Urinary bladder (tissue), 4 donors: Measurements from ENCODE around the gene CLCA2. TPM values are rescaled to one million over a fixed set of nuclear protein-coding genes. Genes with fewer than 3 reads are reported as not detected.

Experiments used
- DNase-seq: peaks from one replicate; pipeline ENCODE4 v3.0.0-alpha.2; 2015; ENCODE audit errors: extremely low spot score
- H3K27ac ChIP-seq: one replicate; pipeline ENCODE4 v1.5.1; 2013; ENCODE audit warnings: low read depth, mild to moderate bottlenecking, moderate library complexity
- H3K36me3 ChIP-seq: one replicate; pipeline ENCODE4 v1.6.1; 2013; ENCODE audit warnings: mild to moderate bottlenecking, moderate library complexity; ENCODE audit not compliant: insufficient read depth
- H3K4me1 ChIP-seq: one replicate; pipeline ENCODE4 v1.6.1; 2013; ENCODE audit warnings: mild to moderate bottlenecking, moderate library complexity; ENCODE audit not compliant: insufficient read depth
- H3K4me3 ChIP-seq: one replicate; pipeline ENCODE4 v1.5.1; 2013; ENCODE audit warnings: low read depth, low read length
- WGBS: extraction: QIAGEN DNeasy Blood & Tissue Kit; methylation state at CpG from one replicate; pipeline ENCODE4 v1.1.7; 2013; 5-methylcytosine and 5-hydroxymethylcytosine counted together
- polyA plus RNA-seq: library from polyadenylated mRNA; stranded (reverse); fragments of 200-250 nt; gene quantifications from one replicate; pipeline ENCODE4 v1.2.3, GENCODE V29; 2013
- total RNA-seq: library from RNA; depleted of rRNA; stranded (reverse); fragments of >200 nt; gene quantifications from one replicate; pipeline ENCODE4 v1.2.3, GENCODE V29; 2014
- donor health status: healthy with polysubstance abuse.
- donor health status: healthy.

CLCA2 gene
- total RNA-seq (5.0 TPM), polyA plus RNA-seq (0.65 TPM)

- H3K4me3 ChIP-seq = no peak within 1 kb of the TSS
- H3K27ac ChIP-seq = no peak within 1 kb of the TSS
- H3K36me3 ChIP-seq = no peaks in the 10 kb centered on the region
- H3K4me1 ChIP-seq = peaks cover 1% of the 10 kb centered on the region
- no peak for DNase-seq
Observed at GRCh38 chr1:86423873-86424272, at the start of gene CLCA2. TSS of gene CLCA2 (plus strand) at chr1:86424171. CDS start at chr1:86424248, 77 bp downstream.

- 100% methylated on average over 1 of the region's 1 CpG for WGBS
- DNase-seq = no peak
- H3K4me3 ChIP-seq = no peak overlapping the region
- peaks cover 3% of the 10 kb centered on the region for H3K36me3 ChIP-seq
- no peak overlapping the region for H3K27ac ChIP-seq
- no peaks in the 10 kb centered on the region for H3K4me1 ChIP-seq
Observed at GRCh38 chr1:86375688-86376087, 48.3 kb upstream of the CLCA2 start.

- 100% methylated on average over 1 of the region's 1 CpG for WGBS
- Histone ChIP-seq H3K27ac (no peak overlapping the region), H3K36me3 (peaks cover 3% of the 10 kb centered on the region), H3K4me1 (no peaks in the 10 kb centered on the region), H3K4me3 (no peak overlapping the region)
- DNase-seq = no peak
Observed at GRCh38 chr1:86377341-86377740, 46.6 kb upstream of the CLCA2 start.

GRCh38 chr1:86378813-86379212, 45.2 kb upstream of the CLCA2 start:
- Histone ChIP-seq H3K4me3 (no peak overlapping the region), H3K27ac (no peak overlapping the region), H3K4me1 (no peaks in the 10 kb centered on the region), H3K36me3 (no peaks in the 10 kb centered on the region)
- WGBS = 94% methylated on average over 1 of the region's 1 CpG
- DNase-seq = no peak

GRCh38 chr1:86380257-86380861, 43.6 kb upstream of the CLCA2 start:
- H3K27ac ChIP-seq = no peak overlapping the region
- WGBS = 2% methylated on average over 4 of the region's 4 CpGs
- no peaks in the 10 kb centered on the region for H3K36me3 ChIP-seq
- H3K4me3 ChIP-seq = no peak overlapping the region
- H3K4me1 ChIP-seq = no peaks in the 10 kb centered on the region
- DNase-seq = peak; percentile 67

- Histone ChIP-seq H3K27ac (no peak overlapping the region), H3K4me1 (no peaks in the 10 kb centered on the region), H3K36me3 (no peaks in the 10 kb centered on the region), H3K4me3 (no peak overlapping the region)
- 74% methylated on average over 4 of the region's 4 CpGs for WGBS
- DNase-seq = no peak
Observed at GRCh38 chr1:86381223-86381622, 42.7 kb upstream of the CLCA2 start.

- 77% methylated on average over 1 of the region's 1 CpG for WGBS
- no peak overlapping the region for H3K27ac ChIP-seq
Observed at GRCh38 chr1:86382878-86383277, 41.1 kb upstream of the CLCA2 start.

GRCh38 chr1:86387916-86388627, 35.9 kb upstream of the CLCA2 start:
- Histone ChIP-seq H3K4me1 (no peaks in the 10 kb centered on the region), H3K27ac (no peak overlapping the region), H3K4me3 (no peak overlapping the region), H3K36me3 (no peaks in the 10 kb centered on the region)
- DNase-seq = no peak
- 82% methylated on average over 3 of the region's 3 CpGs for WGBS

More at GRCh38 chr1:86382878-86383277, 41.1 kb upstream of the CLCA2 start:
- no peak for DNase-seq
- no peaks in the 10 kb centered on the region for H3K36me3 ChIP-seq
- no peaks in the 10 kb centered on the region for H3K4me1 ChIP-seq
- no peak overlapping the region for H3K4me3 ChIP-seq

- Histone ChIP-seq H3K27ac (no peak overlapping the region), H3K4me3 (no peak overlapping the region)
- no peak for DNase-seq
Observed at GRCh38 chr1:86388777-86389176, 35.2 kb upstream of the CLCA2 start.

GRCh38 chr1:86389307-86389706, 34.7 kb upstream of the CLCA2 start:
- no peak overlapping the region for H3K27ac ChIP-seq

More at GRCh38 chr1:86388777-86389176, 35.2 kb upstream of the CLCA2 start:
- Histone ChIP-seq H3K36me3 (no peaks in the 10 kb centered on the region), H3K4me1 (no peaks in the 10 kb centered on the region)

GRCh38 chr1:86394416-86394815, 29.6 kb upstream of the CLCA2 start:
- no peaks in the 10 kb centered on the region for H3K4me1 ChIP-seq
- H3K27ac ChIP-seq = no peak overlapping the region
- H3K36me3 ChIP-seq = no peaks in the 10 kb centered on the region
- DNase-seq = no peak
- no peak overlapping the region for H3K4me3 ChIP-seq
- 57% methylated on average over 2 of the region's 2 CpGs for WGBS

More at GRCh38 chr1:86389307-86389706, 34.7 kb upstream of the CLCA2 start:
- H3K4me3 ChIP-seq = no peak overlapping the region
- DNase-seq = no peak
- H3K36me3 ChIP-seq = no peaks in the 10 kb centered on the region
- no peaks in the 10 kb centered on the region for H3K4me1 ChIP-seq

GRCh38 chr1:86395751-86396497, 28.0 kb upstream of the CLCA2 start, which contains the start of gene ODF2L:
TSS of gene ODF2L (minus strand) at chr1:86396323. CDS start at chr1:86387027, 9,296 bp downstream.
- H3K27ac ChIP-seq = peak within 1 kb of the TSS; percentile 79
- no peaks in the 10 kb centered on the region for H3K4me1 ChIP-seq
- under 1% methylated on average over 56 of the region's 56 CpGs for WGBS
- no peaks in the 10 kb centered on the region for H3K36me3 ChIP-seq
- peak within 1 kb of the TSS; percentile 87 for H3K4me3 ChIP-seq
- peak; percentile 73 for DNase-seq

- Histone ChIP-seq H3K4me3 (peak overlapping the region; percentile 87), H3K36me3 (no peaks in the 10 kb centered on the region), H3K4me1 (no peaks in the 10 kb centered on the region), H3K27ac (peak overlapping the region; percentile 27)
- no peak for DNase-seq
- WGBS = under 1% methylated on average over 9 of the region's 9 CpGs
Observed at GRCh38 chr1:86396498-86396890, 27.5 kb upstream of the CLCA2 start.
